ENCODE results near the gene SPACA6. TPM values are rescaled to one million over a fixed set of nuclear protein-coding genes. Genes with fewer than 3 reads are reported as not detected.

Gene SPACA6
- total and polyA plus RNA-seq, 2 of the 8 experiments (the other 6 are each of a cell fraction or from before 2014, with no cell fraction given): 7.1 to 7.5 TPM

- TF ChIP-seq SUZ12 (IDR thresholded peaks at IDR 0.05; ENCODE audit: low read length): no peak
- no peak for TF ChIP-seq SIN3A (conservative IDR thresholded peaks at IDR 0.05 in 1 of 2, IDR thresholded peaks at IDR 0.05 in 1 of 2; ENCODE audit: low read depth in 1 of 2, low read length in 2 of 2)
These were observed 56.8 kb downstream of the SPACA6 start (continued) for GRCh38 chr19:51749979-51750378.
